ENCODE results near the gene MBOAT1. TPM values are rescaled to one million over a fixed set of nuclear protein-coding genes. Genes with fewer than 3 reads are reported as not detected.
"Not testable (repeated sequence)": the region's sequence is repeated elsewhere in the genome, so short reads cannot be mapped to it uniquely, and the experiment has no call there.

Gene MBOAT1
- polyA plus RNA-seq, 4 donors, result 16.3 to 21.4 (median 17.3) TPM

DNA sequence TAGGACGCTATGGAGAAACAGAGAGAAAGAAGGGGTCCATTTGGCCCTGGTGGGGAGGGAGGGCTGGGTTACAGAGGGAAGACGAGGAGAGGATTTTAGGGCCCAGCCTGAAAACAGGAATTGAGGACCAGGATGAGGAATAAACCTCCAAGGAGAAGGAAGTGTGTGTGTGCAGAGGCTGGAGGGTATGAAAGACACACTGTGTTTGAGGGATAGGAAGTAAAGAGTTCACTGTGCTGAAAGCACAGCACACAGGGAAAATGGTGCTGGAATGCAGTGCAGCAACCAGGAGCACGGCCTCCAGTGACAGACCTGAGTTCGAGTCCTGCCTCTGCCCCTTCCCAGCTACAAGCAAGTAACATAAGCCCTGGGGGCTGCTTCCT lies 7.8 kb downstream of the MBOAT1 start:
- DNase-seq (ENCODE audit: low read depth in 4 of 4, low spot score in 3 of 4), result no peak

DNA sequence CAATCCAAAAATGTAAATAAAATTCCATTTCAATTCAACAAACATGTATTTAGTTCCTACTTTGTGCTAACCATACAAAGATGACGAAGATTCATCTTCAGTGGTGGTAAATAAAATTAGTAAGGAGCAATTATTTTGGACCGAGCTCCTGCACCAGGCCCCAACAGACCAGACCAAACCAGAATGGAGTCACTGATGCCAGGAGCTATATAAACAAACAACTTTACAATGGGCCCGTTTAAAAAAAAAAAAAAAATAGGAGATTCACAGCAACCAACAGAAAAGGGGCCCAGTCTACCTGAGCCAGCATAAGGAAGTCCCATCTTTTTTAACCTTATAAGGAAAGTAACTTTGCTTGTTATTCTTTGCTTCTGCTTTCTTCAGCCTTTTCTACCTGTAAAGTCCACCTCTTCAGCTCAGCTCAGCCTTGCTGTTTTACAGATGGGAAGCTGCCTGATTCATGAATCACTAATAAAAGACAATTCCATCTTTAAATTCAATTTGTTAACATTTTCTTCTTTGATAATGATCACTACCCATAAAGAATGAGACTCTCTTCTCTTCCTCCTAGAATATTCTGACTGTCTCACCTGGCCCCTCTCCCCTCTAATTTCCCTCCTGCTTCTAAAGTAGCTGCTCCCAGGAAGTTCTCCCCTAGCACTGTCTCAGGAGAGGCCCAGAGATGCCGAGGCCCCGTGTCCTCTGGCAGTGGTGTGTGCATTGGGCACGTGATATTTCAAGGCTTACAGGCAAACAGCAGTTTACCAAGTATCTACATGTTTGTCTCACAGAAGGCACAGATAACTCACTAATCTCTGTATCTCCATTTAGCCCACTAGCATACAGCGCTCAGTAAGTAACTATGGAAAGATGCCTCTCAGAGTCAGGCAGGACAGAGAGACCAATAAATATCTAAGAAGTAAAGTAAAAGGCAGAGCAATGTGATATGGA lies 8.4 kb downstream of the MBOAT1 start:
- DNase-seq (ENCODE audit: low read depth in 4 of 4, low spot score in 3 of 4), result no peak

DNA sequence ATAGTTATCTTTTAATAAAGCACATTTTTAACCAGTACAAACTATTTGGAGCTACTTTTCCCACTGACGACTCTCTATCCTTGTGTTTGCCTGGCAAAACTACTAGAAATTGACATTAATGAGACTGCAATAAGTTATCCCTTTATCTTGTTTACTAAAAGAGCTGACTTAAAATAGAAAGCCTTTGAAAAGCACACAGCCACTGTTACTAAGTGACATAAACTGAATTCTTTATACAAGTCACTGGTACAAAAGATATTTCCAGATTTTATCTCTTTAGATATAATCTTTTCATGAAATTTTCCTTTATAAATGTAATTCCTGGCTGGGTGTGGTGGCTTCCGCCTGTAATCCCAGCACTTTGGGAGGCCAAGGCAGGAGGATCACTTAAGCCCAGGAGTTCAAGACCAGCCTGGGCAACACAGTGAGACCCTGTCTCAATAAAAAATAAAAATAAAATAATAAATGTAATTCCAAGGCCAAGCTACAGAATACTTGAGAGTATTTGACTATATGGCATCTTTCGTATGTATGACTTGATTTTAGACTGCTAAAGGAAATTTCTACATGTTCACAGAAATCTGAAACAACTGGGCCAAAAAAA lies 9.5 kb downstream of the MBOAT1 start:
- no peak for DNase-seq (ENCODE audit: low read depth in 4 of 4, low spot score in 3 of 4)

DNA sequence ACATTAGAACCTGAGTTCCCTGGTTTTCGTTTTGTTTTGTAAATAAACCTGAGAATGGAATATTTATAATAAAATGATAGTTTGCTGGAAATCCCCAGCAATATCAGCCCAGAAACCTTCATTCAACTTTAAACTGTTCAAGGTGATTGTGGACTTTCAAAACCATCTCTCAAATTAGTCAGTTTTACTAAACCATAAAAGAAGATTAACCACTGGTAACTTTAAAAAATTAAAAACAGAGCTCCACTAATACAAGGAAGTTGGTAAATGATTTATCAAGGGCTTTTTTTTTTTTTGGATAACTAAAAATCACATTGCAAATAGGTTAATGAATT lies 10.0 kb downstream of the MBOAT1 start:
- no peak for DNase-seq (ENCODE audit: low read depth in 4 of 4, low spot score in 3 of 4)

DNA sequence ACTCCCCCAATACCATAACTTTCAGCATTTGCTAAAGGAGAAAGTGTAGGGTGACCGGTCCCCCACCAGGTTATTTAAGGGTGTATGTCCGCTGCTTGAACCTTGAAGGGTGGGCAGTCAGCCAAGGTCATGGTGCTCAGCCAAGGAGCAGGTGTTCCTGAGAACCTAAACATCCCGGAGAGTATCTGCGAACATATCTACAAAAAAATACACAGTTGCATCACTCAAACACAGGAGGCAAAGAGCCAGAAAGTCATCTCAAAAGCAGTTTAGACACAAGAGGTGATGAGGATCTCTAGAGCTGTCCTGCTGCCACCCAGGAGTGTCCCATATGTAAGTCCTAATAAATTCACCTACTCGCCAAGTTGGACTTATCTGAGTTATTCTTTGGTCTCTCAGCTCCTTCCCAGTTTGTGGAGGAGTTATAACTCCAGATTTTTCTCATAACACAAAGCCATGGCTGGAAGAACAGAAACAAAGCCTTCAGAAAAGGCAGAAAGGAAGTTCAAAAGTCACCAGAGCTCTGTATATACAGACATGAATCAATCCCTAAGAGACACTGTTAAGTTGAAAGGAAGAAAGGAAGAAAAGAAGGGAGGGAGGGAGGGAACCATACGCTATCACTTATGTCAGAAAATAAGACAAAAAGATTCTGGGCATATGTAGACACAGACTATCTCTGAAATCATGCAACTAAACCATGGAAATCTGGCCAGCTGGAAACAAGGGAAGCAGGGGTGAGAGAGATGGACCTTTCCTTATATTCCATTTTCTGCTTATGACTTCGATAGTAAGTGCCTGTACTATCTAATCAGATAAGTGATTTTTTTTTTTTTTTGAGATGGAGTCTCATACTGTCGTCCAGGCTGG lies 11.3 kb downstream of the MBOAT1 start:
- no peak for DNase-seq (ENCODE audit: low read depth in 4 of 4, low spot score in 3 of 4)

DNA sequence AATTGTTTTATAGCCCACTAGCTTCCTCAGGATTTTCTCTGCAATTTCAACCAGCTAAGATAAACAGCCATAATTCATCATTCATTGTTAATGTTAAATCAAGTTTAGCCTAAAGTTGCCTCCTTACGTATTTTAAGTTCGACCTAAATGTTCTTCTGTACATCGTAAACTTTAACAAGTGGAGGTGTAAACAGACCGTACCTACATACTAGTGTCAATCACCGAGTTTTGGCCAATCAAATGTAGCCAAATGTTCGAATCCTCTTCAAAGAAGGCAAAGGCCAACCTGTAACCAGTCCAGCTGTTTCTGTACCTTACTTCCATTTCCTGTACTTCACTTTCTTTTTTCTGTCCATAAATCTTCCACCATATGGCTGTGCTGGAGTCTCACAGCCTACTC lies 13.5 kb downstream of the MBOAT1 start:
- no peak for DNase-seq (ENCODE audit: low read depth in 4 of 4, low spot score in 3 of 4)

DNA sequence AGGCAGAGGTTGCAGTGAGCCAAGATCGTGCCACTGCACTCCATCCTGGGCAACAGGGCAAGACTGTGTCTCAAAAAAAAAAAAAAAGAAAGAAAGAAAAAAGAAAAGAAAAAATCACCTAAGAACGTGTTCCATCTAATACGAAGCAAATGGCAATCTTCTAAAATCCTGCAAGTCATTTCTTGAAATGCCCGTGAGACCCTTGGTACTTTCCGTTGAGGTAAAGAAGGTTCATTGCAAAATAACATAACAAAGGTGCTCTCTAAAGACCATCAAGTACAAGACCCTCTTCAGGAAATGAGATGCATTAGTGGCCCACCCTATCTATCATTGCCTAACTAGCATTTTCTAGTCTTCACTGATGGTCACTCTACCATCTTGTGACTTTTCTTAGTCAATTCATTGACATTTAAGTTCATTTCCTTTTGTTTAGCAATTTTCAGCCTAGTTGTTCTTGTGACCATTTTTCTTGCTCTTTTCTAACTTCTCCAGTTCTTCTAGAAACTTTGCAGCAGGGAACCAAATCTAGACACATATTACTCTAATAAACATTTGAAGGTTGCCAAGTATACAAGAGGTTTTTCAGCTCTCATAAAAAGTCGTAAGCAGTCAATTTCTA lies 14.0 kb downstream of the MBOAT1 start:
- DNase-seq (ENCODE audit: low read depth in 4 of 4, low spot score in 3 of 4), result no peak

DNA sequence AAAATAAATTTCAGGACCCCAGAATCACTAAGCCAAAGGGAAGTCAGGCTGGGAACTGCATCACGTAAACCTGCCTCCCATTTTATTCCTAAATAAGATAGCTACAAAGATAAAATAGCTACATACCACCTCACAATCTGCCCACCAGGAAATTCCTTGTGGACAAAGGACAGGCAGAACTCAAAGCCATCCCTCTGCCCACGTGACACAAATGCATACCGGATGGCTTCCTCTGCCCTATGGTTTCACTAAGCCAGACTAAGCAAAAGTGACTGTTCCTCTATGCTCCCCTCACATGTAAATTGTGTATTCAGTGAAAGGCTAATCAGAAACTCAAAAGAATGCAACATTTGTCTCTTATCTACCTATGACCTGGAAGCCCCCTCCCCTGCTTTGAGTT lies 15.0 kb downstream of the MBOAT1 start:
- DNase-seq (ENCODE audit: low read depth in 4 of 4, low spot score in 3 of 4), result no peak

DNA sequence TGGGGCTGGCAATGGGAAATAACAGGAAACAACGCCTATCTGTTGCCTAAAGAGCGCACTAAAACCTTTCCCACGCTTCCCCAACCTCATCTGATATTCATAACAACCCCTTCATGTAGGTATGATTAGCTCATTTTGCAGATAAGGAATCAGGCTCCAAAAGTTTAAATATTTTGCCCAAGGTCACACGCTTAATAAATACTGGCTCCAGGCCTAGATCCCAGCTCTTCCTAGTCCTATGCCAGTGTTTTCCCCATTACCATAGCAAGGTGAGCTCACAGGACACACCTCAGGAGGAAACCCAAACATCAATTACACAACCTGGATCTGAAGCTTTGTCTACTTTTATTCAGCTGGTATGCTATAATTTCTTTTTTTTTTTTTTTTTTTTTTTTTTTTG lies 19.6 kb downstream of the MBOAT1 start:
- DNase-seq (ENCODE audit: low read depth in 4 of 4, low spot score in 3 of 4), result no peak

DNA sequence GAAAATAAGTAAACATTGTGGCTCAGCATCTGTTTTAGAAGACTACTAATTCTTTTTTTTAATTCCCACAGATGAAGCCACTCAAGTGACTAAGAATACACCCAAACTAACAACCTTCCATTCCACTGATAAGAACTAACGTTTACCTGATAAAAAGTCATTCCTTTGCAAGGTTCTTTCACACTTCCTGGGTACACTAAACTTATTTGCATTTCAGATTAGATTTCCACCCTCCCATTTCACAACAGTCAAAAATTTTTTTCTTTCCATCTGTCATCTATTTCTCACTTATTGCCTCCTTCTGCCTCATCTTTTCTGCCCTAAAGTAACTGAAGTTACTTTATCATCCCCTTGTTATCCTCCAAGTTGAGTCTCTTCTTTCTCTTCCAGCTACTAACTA lies 20.3 kb downstream of the MBOAT1 start:
- DNase-seq (ENCODE audit: low read depth in 4 of 4, low spot score in 3 of 4), result no peak

DNA sequence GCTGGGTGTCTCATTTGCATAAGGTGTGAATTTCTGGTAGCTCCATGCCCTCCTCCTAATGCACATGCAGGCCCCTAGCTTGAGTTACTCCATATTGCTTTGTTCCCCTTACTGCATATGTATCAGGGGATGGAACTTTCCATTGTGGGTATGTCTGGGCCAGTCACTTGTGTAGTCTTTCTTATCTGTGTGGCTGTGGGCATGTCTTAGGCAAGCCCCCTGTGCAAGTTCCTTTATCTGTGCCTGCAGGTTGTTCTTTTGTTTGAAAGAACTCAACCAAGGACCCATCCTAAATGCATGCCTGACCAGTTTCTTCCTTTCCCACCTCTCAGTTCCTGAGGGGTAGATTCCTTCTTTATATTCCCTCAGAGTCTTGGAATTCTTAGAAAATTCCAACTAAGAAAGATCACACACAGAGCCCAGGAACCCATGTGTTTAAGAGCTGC lies 23.6 kb downstream of the MBOAT1 start:
- DNase-seq (ENCODE audit: low read depth in 4 of 4, low spot score in 3 of 4), result no peak

DNA sequence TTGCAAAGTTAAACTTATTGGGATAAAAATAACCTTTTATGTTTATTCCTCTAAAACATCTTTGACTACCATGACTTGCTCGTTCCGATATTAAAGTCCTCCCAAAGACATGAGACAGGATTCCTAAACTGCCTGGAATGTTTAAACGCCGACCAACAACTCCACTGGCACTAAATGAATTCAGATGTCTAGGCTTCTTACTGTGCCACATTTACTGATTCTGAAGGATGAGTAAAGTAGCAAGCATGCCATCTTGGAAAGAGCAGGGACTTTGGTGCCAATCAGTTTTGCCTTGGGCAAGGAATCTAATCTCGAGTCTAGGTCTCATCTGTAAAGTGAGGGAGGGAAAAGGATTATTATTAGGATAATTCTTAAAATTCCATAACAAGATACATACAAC lies 25.3 kb downstream of the MBOAT1 start:
- no peak for DNase-seq (ENCODE audit: low read depth in 4 of 4, low spot score in 3 of 4)

DNA sequence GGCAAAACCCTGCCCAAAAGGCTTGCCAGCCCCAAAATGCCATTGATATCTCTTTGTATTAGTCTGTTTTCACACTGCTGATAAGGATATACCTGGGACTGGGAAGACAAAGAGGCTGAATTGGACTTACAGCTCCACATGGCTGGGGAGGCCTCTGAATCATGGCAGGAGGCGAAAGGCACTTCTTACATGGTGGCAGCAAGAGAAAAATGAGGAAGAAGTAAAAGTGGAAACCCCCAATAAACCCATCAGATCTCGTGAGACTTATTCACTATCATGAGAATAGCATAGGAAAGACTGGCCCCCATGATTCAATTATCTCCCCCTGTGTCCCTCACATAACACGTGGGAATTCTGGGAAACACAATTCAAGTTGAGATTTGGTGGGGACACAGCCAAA lies 28.6 kb downstream of the MBOAT1 start:
- DNase-seq (ENCODE audit: low read depth in 4 of 4, low spot score in 3 of 4), result no peak

DNA sequence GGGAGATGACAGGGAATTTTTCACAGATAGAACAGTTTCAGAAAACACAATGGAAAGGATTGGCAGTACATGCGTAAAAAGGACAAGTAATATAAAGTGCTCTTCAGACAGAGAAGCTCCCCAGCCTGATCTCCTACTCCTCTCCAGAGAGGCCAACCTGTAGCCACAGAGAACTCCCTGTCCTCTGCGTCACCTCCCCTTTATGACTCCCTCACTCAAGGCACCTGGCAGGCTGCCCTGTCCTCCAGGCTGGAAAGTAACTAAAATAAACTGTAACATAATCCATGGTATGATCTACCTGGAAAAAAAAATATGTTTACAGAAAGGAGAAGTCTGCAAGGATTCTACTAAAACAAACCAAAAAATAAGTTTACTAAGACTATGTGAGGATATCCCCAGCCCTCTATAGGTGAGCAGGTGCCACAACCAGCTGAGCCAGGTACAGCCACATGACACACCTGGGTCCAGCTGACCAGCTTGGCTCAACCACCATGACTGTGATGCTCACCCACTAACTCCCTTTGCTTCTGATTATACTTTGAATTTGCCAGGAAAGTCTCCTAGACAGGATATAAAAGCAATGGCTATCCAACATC lies 29.2 kb downstream of the MBOAT1 start:
- no peak for DNase-seq (ENCODE audit: low read depth in 4 of 4, low spot score in 3 of 4)

DNA sequence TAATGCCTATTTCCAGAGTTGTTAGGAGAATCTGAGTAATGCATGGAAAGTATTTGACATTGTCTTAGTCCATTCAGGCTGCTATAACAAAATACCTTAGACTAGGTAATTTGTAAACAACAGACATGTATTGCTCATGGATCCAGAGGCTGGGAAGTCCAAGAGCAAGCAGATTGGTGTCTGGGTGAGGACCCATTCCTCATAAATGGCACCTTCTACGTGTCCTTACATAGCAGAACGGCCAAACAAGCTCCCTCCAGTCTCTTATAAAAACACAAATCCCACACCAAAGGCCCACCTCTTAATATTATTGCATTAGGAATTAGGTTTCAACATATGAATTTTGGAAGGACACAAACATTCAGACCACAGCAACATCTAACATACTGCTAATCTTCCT lies 30.2 kb downstream of the MBOAT1 start:
- no peak for DNase-seq (ENCODE audit: low read depth in 4 of 4, low spot score in 3 of 4)

DNA sequence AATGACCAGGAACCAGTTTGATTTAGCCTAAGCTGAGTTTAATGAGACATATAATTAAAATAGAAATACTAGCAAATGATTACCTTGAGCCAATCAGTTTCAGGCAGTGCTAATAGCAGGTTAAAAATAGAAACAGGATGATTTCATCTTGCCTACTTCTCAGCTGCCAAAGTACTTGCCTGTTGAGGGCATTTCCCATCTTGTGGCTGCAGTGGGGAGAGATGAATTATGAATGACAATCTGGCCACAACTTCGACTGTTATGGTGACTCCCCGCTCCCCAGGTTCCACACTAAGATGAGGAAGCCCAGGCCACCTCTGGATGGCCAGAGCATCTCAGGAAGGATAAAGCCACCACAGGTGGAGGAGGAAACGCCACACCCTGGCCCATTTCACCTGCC lies 31.3 kb downstream of the MBOAT1 start:
- no peak for DNase-seq (ENCODE audit: low read depth in 4 of 4, low spot score in 3 of 4)

DNA sequence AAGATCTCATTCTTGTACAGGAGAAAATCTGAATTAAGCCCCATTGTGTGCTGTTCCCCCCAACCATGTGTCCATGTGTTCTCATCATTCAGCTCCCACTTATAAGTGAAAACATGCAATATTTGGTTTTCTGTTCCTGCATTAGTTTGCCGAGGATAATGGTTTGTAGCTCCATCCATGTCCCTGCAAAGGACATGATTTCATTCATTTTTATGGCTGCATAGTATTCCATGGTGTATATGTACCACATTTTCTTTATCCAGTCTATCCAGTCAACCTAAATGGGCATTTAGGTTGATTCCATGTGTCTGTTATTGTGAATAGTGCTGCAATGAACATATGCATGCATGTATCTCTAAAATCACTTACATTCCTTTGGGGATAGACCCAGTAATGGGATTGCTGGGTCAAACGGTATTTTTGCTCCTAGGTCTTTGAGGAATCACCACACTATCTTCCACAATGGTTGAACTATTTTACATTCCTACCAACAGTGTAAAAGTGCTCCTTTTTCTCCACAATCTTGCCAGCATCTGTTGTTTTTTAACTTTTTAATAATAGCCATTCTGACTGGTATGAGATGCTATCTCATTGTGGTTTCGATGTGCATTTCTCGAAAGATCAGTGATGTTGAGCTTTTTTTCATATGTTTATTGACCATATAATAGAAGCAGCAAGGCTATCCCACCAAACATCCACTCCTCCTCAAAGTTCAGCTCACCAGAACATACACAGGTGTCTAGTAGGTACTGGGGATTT lies 32.8 kb downstream of the MBOAT1 start:
- DNase-seq (ENCODE audit: low read depth in 4 of 4, low spot score in 3 of 4), result not testable (repeated sequence)

DNA sequence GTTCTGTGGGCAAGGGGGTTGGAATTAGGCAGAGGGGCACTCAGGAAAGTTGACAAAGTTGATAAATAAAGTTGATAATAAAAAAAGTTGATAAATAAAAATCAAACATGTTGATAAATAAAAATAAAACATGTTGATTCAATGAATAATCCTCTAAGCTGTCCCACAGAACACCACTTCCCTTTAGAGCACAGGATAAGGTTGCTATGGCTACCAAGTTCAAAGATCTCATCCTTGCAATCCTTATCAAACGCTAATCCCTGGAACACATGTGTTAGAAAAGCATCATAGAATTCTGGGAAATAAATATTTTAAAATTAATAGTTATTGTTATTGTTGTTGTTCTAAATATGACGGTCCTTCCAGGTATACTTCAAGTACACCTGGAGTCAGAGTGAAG lies 33.9 kb downstream of the MBOAT1 start:
- no peak for DNase-seq (ENCODE audit: low read depth in 4 of 4, low spot score in 3 of 4)

DNA sequence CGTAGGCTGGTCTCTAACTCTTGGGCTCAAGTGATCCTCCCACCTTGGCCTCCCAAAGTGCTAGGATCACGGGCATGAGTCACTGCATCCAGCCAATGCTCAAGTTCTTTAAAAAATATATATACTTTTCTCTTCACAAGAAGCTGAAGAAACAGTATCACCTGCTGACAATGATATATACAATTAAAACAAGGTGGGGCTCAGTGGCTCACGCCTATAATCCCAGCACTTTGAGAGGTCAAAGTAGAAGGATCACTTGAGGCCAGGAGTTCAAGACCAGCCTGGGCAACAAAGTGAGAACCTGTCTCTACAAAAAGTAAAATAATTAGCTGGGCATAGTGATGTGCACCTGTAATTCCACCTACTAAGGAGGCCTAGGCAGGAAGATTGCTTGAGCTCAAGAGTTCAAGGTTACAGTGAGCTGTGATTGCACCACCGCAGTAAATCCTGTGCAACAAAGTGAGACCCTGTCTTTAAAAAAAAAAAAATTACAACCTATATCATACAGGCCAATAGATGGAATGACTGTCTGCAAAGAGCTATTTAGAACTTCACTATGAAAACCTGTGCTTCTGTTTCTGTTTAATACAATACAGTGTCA lies 36.4 kb downstream of the MBOAT1 start:
- no peak for DNase-seq (ENCODE audit: low read depth in 4 of 4, low spot score in 3 of 4)

Measured in right renal pelvis (tissue), 4 donors.